ENCODE results near the gene SRP54. TPM values are rescaled to one million over a fixed set of nuclear protein-coding genes. Genes with fewer than 3 reads are reported as not detected.

The SRP54 gene
- 51.2 and 58.3 TPM in 2 replicates for total RNA-seq

DNA sequence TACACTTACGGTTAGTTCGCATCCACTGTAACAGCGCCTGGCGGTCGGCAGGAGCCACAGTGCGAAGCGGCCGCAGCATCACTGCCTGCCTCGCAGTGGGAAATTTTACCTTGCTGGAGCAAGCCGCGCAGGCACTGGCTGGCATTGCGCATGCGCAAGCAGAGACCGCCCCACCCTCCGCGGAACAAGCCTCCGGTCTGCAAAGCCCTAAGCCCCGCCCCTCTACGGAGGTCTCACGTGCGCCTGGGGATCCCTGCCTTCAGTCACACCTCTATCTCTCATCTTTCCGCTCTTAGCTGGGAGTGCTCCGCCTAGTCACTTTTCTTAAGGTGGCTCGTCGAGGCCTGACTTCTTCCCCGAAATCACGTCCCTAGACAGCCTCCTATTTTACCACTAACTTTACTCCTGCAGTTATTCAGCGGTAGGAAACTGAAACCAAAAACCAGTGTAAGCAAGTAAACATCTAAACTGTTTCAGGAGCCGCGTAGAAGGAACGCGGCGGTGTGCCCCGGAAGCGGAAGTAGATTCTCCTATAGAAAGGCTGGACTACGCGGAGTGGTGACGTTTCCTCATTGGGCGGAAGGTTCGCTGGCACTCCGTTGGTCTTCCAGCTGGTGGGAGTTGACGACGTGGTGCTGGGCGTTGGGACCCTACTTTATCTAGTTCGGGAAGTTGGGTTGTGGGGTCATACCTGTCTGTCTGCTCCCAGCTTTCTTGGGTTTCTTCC is at the start of gene SRP54:
Gene SRP54 (plus strand): TSS at position 572 of the 727 bp plus-strand sequence. CDS start 13,718 bp downstream, outside the sequence.

DNA sequence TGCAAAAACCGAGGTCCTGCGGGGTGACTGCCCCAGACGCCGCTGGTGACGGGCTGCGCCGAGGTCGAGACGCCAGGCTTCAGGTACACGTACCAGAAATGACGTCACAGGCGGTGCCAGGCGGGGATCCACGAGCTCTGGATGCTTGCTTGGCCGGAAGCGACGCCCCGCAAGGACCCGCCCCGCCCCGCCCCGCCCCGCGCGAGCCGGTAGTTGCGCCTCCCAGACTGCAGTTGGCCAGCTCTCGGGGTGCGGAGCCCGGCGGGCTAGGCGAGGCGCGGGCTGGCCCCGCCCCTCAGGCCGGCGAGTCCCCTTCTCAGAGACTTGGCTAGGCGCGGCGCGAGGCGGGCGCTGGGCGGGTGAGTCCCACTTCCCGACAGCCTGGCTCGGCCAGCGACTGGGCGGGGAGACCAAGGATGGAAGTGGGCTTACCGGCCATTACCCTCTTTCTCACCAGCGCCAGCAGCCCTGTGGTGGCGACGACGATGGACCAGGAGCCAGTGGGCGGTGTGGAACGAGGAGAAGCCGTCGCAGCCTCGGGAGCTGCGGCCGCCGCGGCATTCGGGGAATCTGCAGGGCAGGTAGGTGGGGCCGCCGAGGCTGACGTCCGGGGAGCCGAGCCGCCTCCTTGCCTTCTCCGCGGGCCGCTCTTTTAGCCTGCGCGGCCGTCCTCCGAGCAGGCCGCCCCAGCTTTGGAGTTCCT is 63.4 kb downstream of the SRP54 start, which contains the start of gene FAM177A1:
Gene FAM177A1 (plus strand): TSS at position 225 of the 703 bp plus-strand sequence. CDS start 192 bp downstream, at position 417.

Other genes starting within 250 kb of the SRP54 start
- gene BAZ1A, start 107.6 kb upstream of the SRP54 start, total RNA-seq = 40.7 and 42.6 TPM in 2 replicates
- gene FAM177A1, start 63.3 kb downstream of the SRP54 start, total RNA-seq = 42.0 and 55.4 TPM in 2 replicates
- 34.0 and 42.3 TPM in 2 replicates for gene PPP2R3C, start 139.0 kb downstream of the SRP54 start, total RNA-seq
- gene PRORP, start 139.6 kb downstream of the SRP54 start, total RNA-seq = 50.4 and 52.0 TPM in 2 replicates

Data from mammary microvascular endothelial cell (primary cell).